ENCODE data around the gene SH3PXD2B.

GRCh38 chr5:172313915-172314314 lies 140.4 kb downstream of the SH3PXD2B start:
- TF ChIP-seq CEBPB (IDR thresholded peaks at IDR 0.05; ENCODE audit: low read depth, low read length) (no peak), RAD21 (IDR thresholded peaks at IDR 0.05; ENCODE audit: low read length) (no peak), MXI1 (IDR thresholded peaks at IDR 0.05; ENCODE audit: borderline replicate concordance, low read depth, low read length) (no peak), RCOR1 (IDR thresholded peaks at IDR 0.05; ENCODE audit: insufficient replicate concordance, low read length) (no peak)
- TF ChIP-seq, protein P1, sequence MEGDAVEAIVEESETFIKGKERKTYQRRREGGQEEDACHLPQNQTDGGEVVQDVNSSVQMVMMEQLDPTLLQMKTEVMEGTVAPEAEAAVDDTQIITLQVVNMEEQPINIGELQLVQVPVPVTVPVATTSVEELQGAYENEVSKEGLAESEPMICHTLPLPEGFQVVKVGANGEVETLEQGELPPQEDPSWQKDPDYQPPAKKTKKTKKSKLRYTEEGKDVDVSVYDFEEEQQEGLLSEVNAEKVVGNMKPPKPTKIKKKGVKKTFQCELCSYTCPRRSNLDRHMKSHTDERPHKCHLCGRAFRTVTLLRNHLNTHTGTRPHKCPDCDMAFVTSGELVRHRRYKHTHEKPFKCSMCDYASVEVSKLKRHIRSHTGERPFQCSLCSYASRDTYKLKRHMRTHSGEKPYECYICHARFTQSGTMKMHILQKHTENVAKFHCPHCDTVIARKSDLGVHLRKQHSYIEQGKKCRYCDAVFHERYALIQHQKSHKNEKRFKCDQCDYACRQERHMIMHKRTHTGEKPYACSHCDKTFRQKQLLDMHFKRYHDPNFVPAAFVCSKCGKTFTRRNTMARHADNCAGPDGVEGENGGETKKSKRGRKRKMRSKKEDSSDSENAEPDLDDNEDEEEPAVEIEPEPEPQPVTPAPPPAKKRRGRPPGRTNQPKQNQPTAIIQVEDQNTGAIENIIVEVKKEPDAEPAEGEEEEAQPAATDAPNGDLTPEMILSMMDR (conservative IDR thresholded peaks at IDR 0.05; ENCODE audit: low read depth, low read length) = no peak

All from IMR-90 (cell line).